KMS-11 (cell line): ENCODE measurements around the gene TRAM2.

Experiments used
- H2AFZ ChIP-seq: fragments of 200-600 bp; sonication (generic); 2 replicates; pipeline ENCODE4 v1.6.1; 2016; ENCODE audit warnings: antibody characterized with exemption, mixed run types, low read depth
- H3K27ac ChIP-seq: fragments of 200-600 bp; sonication (generic); 2 replicates; pipeline ENCODE4 v1.6.1; 2016; ENCODE audit warnings: mild to moderate bottlenecking, mixed run types
- H3K27me3 ChIP-seq: fragments of 200-600 bp; sonication (generic); 2 replicates; pipeline ENCODE4 v1.6.1; 2017; ENCODE audit warnings: mild to moderate bottlenecking, low read depth, mixed run types, moderate library complexity; ENCODE audit not compliant: insufficient read depth
- H3K36me3 ChIP-seq: fragments of 200-600 bp; sonication (generic); 2 replicates; pipeline ENCODE4 v1.6.1; 2017; ENCODE audit warnings: mild to moderate bottlenecking, mixed run types; ENCODE audit not compliant: insufficient read depth
- H3K4me1 ChIP-seq: fragments of 200-600 bp; sonication (generic); 2 replicates; pipeline ENCODE4 v1.6.1; 2016; ENCODE audit warnings: mild to moderate bottlenecking, low read depth, mixed run types; ENCODE audit not compliant: poor library complexity, severe bottlenecking
- H3K4me2 ChIP-seq: fragments of 200-600 bp; sonication (generic); 2 replicates; pipeline ENCODE4 v1.7.0; 2016; ENCODE audit warnings: mild to moderate bottlenecking, mixed run types
- H3K4me3 ChIP-seq: fragments of 200-600 bp; sonication (generic); IDR thresholded peaks from 2 replicates; pipeline ENCODE4 v1.6.1; 2017; ENCODE audit warnings: low read depth, low read length, mixed read lengths; ENCODE audit not compliant: insufficient read depth
- H3K79me2 ChIP-seq: fragments of 200-600 bp; sonication (generic); 2 replicates; pipeline ENCODE4 v1.6.1; 2016; ENCODE audit warnings: low read depth, mixed run types; ENCODE audit not compliant: insufficient read depth
- H3K9ac ChIP-seq: fragments of 200-600 bp; sonication (generic); 2 replicates; pipeline ENCODE4 v1.6.1; 2016; ENCODE audit warnings: mild to moderate bottlenecking, mixed run types
- H4K20me1 ChIP-seq: fragments of 200-600 bp; sonication (generic); 2 replicates; pipeline ENCODE4 v1.6.1; 2016; ENCODE audit warnings: mild to moderate bottlenecking, mixed run types; ENCODE audit not compliant: insufficient read depth
- TF ChIP-seq, protein P1 (sequence below): fragments of 200-600 bp; sonication (generic); conservative IDR thresholded peaks from 2 replicates; pipeline ENCODE4 v1.6.1; 2017; ENCODE audit warnings: low read depth, mild to moderate bottlenecking, antibody characterized with exemption, low read length, moderate library complexity, mixed read lengths

Gene TRAM2

DNA sequence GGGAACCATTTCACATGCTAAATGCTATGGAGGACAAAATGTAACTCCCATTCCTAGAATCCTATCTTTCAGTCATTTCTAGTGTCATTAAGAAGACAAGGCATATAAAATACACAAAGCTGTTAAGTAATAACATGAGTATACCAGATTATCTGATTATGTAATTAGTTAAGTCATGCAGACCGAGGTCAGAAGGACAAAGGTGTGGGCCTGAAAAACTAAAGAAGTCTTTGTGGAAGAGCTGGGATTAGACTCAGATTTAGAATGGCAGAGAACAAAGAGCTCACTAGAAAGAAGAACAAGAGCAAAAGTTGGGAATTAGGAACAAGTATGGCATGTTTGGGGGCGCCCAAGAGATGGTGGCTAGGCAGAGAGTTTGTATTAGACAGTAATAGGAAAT, 119.8 kb downstream of the TRAM2 start:
- Histone ChIP-seq H3K4me3 (no peak overlapping the region), H3K79me2 (no peaks in the 10 kb centered on the region), H3K9ac (no peak overlapping the region), H3K36me3 (no peaks in the 10 kb centered on the region), H3K27me3 (no peaks in the 10 kb centered on the region), H2AFZ (no peak overlapping the region), H3K4me1 (no peaks in the 10 kb centered on the region), H4K20me1 (no peaks in the 10 kb centered on the region), H3K4me2 (no peak overlapping the region), H3K27ac (no peak overlapping the region)
- TF ChIP-seq, protein P1, sequence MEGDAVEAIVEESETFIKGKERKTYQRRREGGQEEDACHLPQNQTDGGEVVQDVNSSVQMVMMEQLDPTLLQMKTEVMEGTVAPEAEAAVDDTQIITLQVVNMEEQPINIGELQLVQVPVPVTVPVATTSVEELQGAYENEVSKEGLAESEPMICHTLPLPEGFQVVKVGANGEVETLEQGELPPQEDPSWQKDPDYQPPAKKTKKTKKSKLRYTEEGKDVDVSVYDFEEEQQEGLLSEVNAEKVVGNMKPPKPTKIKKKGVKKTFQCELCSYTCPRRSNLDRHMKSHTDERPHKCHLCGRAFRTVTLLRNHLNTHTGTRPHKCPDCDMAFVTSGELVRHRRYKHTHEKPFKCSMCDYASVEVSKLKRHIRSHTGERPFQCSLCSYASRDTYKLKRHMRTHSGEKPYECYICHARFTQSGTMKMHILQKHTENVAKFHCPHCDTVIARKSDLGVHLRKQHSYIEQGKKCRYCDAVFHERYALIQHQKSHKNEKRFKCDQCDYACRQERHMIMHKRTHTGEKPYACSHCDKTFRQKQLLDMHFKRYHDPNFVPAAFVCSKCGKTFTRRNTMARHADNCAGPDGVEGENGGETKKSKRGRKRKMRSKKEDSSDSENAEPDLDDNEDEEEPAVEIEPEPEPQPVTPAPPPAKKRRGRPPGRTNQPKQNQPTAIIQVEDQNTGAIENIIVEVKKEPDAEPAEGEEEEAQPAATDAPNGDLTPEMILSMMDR = no peak

DNA sequence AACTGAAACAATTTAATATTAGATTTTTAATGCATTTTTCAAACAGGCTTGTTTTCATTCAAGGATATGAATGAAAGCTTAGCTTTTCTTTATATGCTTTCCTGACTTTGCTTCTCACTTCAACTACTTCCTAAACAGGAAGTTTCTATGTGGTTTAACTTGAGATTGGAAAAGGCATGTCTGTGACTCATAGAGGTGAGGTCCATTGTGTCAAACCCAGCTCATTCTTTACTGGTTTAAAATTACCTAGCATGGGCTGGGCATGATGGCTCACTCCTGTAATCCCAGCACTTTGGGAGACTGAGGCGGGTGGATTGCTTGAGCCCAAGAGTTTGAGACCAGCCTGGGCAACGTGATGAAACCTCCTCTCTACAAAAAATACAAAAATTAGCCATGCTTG, 122.3 kb downstream of the TRAM2 start:
- no peak overlapping the region for H3K27ac ChIP-seq

More for the DNA sequence above, 122.3 kb downstream of the TRAM2 start:
- no peaks in the 10 kb centered on the region for H4K20me1 ChIP-seq
- no peak overlapping the region for H3K4me2 ChIP-seq
- H2AFZ ChIP-seq = no peak overlapping the region
- no peak overlapping the region for H3K4me3 ChIP-seq
- H3K79me2 ChIP-seq = no peaks in the 10 kb centered on the region
- no peaks in the 10 kb centered on the region for H3K4me1 ChIP-seq
- no peak overlapping the region for H3K9ac ChIP-seq
- H3K27me3 ChIP-seq = no peaks in the 10 kb centered on the region
- TF ChIP-seq, protein P1 = no peak
- no peaks in the 10 kb centered on the region for H3K36me3 ChIP-seq
